Lung (tissue), 12 donors: ENCODE measurements around the gene TEAD1. TPM values are rescaled to one million over a fixed set of nuclear protein-coding genes. Genes with fewer than 3 reads are reported as not detected.
A peak's percentile ranks its signal among the peaks of the same experiment; 100 is the strongest.

Experiments used
- ATAC-seq: fragments of 200-7000 bp; cut with Tn5 transposase; one replicate; pipeline ENCODE4 v1.9.1; 2020; ENCODE audit warnings: moderate number of reproducible peaks; ENCODE audit not compliant: insufficient read depth, low FRiP score
- DNase-seq, 3 donors: peaks; one replicate each; pipeline ENCODE4 v3.0.0-alpha.2; 2013 to 2017
- H3K27ac ChIP-seq, 2 donors: one replicate each; pipeline ENCODE4 v1.5.1; 2013; ENCODE audit warnings: mild to moderate bottlenecking in 2 of 2, moderate library complexity in 2 of 2, control low read depth in 1 of 2, inconsistent platforms in 1 of 2, low read depth in 1 of 2, low read length in 1 of 2
- H3K27me3 ChIP-seq, 3 donors: one replicate each; pipeline ENCODE4 v1.5.1; 2013; ENCODE audit warnings: low read length in 2 of 3; ENCODE audit not compliant: control insufficient read depth in 3 of 3, insufficient read depth in 3 of 3
- H3K36me3 ChIP-seq, 4 donors: one replicate each; pipeline ENCODE4 v1.5.1; 2013; ENCODE audit warnings: low read length in 4 of 4, mild to moderate bottlenecking in 1 of 4, moderate library complexity in 1 of 4; ENCODE audit not compliant: control insufficient read depth in 4 of 4, insufficient read depth in 4 of 4
- H3K4me1 ChIP-seq, 5 donors: one replicate each; pipeline ENCODE4 v1.5.1; 2013; ENCODE audit warnings: low read length in 5 of 5, mild to moderate bottlenecking in 2 of 5, moderate library complexity in 1 of 5; ENCODE audit not compliant: control insufficient read depth in 5 of 5, insufficient read depth in 5 of 5
- H3K4me3 ChIP-seq: one replicate; pipeline ENCODE4 v1.5.1; 2013; ENCODE audit warnings: mild to moderate bottlenecking, control low read depth, moderate library complexity
- H3K9ac ChIP-seq, 2 donors: one replicate each; pipeline ENCODE4 v1.5.1; 2013; ENCODE audit warnings: low read length in 2 of 2, control low read depth in 1 of 2; ENCODE audit not compliant: insufficient read depth in 1 of 2
- H3K9me3 ChIP-seq, 4 donors: one replicate each; pipeline ENCODE4 v1.5.1; 2013; ENCODE audit warnings: low read length in 3 of 4, mild to moderate bottlenecking in 1 of 4, moderate library complexity in 1 of 4; ENCODE audit not compliant: control insufficient read depth in 4 of 4, insufficient read depth in 3 of 4
- CTCF ChIP-seq: IDR thresholded peaks from 2 replicates; pipeline ENCODE4 v1.5.1; 2012; ENCODE audit warnings: mild to moderate bottlenecking; ENCODE audit errors: control extremely low read depth, extremely low read depth
- WGBS, 2 donors: extraction: QIAGEN DNeasy Blood & Tissue Kit; methylation state at CpG; one replicate each; pipeline ENCODE4 v1.1.7; 2013; 5-methylcytosine and 5-hydroxymethylcytosine counted together
- polyA plus RNA-seq, 2 donors: library from polyadenylated mRNA; stranded (reverse); fragments of 200-250 nt; gene quantifications; one replicate each; pipeline ENCODE4 v1.2.1, GENCODE V29; 2013
- total RNA-seq, 2 donors: library from RNA; depleted of rRNA in 1 of 2; stranded (reverse); fragments of >200 nt in 1 of 2; gene quantifications; one replicate each; pipeline ENCODE4 v1.2.1, GENCODE V29; 2014 to 2021
- donor health status: control.
- donor health status: control.
- donor health status: Bipolar disorder and iron deficiency.
- donor health status: healthy.
- donor health status: DM: yes; HTN: yes; CAD: no.

The TEAD1 gene
- total and polyA plus RNA-seq, 4 donors, result 7.7 to 141 (median 38.8) TPM

DNA sequence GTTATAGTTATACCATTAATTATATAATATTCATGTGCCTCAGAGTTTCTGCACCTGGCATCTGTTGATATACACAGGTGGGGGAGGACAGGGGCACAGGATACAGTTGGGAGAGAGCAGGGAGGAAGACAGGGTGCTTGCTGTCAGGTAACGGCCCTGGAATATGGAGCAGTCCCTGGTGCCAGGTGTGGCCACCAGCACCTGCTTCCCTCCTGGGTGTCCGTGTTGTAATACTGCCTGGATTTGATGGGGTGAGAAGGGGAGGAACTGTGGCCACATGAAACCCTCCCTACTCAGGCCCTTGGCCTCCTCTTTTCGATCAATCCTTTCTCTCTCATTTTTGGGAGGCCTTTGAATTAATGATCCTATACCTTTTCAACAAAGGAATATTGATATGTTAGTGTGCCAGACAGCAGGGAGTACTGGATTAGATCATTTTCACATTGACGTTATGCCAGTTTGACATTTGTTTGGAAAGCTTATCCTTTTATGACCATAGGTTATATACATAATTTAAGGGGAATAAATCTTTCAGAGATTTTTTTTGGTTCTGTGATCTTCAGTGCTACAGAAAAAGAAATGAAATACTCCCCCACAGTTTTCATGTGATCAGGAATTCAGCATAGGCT lies 88.6 kb downstream of the TEAD1 start:
- no peak for DNase-seq
- Histone ChIP-seq H3K9me3 (no peaks in the 10 kb centered on the region), H3K4me3 (no peak overlapping the region), H3K27me3 (no peaks in the 10 kb centered on the region), H3K27ac (no peak overlapping the region), H3K9ac (no peak overlapping the region), H3K4me1 (peaks cover 3 to 38% (median 4%) of the 10 kb centered on the region in 5 donors), H3K36me3 (peaks cover 0 to 10% (median 4%) of the 10 kb centered on the region in 4 donors)
- WGBS, 2 donors, result 84 to 87% methylated on average over 4 of the region's 4 CpGs
- ATAC-seq, result no peak
- TF ChIP-seq CTCF, result no peak

DNA sequence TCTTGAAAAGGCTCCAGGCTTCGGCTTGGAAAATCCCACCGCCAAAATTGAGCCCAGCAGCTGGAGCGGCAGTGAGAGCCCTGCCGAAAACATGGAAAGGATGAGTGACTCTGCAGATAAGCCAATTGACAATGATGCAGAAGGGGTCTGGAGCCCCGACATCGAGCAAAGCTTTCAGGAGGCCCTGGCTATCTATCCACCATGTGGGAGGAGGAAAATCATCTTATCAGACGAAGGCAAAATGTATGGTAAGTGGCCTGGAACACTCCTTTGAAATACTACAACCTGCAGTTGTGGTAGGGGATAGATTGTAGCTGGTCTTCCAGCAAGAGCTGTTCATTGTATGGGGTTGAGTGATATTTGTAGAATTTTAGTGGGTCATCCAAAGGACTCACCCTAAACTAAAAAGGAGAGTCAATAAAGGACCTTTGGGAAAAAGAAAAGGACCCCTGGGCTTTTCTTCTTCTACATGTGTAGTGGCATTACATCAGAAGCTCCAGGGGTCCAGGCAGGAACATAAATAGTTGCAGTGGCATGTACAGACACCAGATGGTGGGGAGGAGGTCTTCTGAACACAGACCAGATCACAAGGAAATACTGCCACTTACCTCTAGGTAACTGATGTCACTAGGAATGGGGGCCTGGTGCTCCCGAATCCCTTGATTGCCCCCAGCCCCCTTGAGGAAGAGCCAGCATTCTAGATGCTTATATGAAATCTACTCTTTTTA lies 90.1 kb downstream of the TEAD1 start:
- H3K27me3 ChIP-seq, result no peaks in the 10 kb centered on the region
- H3K4me1 ChIP-seq, result peaks cover 4 to 47% (median 10%) of the 10 kb centered on the region in 5 donors
- H3K9me3 ChIP-seq, result no peaks in the 10 kb centered on the region
- DNase-seq (no peak), ATAC-seq (no peak)
- no peak overlapping the region for H3K27ac ChIP-seq
- peaks cover 0 to 10% (median 4%) of the 10 kb centered on the region in 4 donors for H3K36me3 ChIP-seq
- H3K9ac ChIP-seq, result no peak overlapping the region
- TF ChIP-seq CTCF, result no peak
- H3K4me3 ChIP-seq, result no peak overlapping the region
- 92 to 93% methylated on average over 8 of the region's 8 CpGs for whole genome bisulfite sequencing, 2 donors

- Histone ChIP-seq H3K4me1 (peaks cover 4 to 55% (median 10%) of the 10 kb centered on the region in 5 donors), H3K9me3 (no peaks in the 10 kb centered on the region), H3K27me3 (no peaks in the 10 kb centered on the region), H3K27ac (no peak overlapping the region), H3K4me3 (no peak overlapping the region), H3K36me3 (peaks cover 0 to 10% (median 4%) of the 10 kb centered on the region in 4 donors), H3K9ac (peak overlapping the region in 1 of 2 donors; percentile 67)
- ATAC-seq, result no peak
- DNase-seq, result peak; percentile 71 to 83 (median 82)
- 64 to 65% methylated on average over 3 of the region's 3 CpGs for WGBS, 2 donors
- no peak for TF ChIP-seq CTCF
These were observed 91.2 kb downstream of the TEAD1 start for GRCh38 chr11:12765428-12765827.
